ENCODE measurements around the gene NRAS.

GRCh38 chr1:114746450-114747121, 30.0 kb upstream of the NRAS start:
- TF ChIP-seq CTCF (IDR thresholded peaks at IDR 0.05) (no peak), USF2 (IDR thresholded peaks at IDR 0.05; ENCODE audit: borderline replicate concordance, low read depth, low read length) (no peak), POLR2AphosphoS5 (IDR thresholded peaks at IDR 0.05; ENCODE audit: low read depth, low read length) (no peak), SMC3 (IDR thresholded peaks at IDR 0.05; ENCODE audit: low read depth, low read length) (no peak), EZH2phosphoT487 (IDR thresholded peaks at IDR 0.05; ENCODE audit: borderline replicate concordance, low read depth) (no peak), MEF2A (IDR thresholded peaks at IDR 0.05; ENCODE audit: borderline replicate concordance, low read depth) (no peak), RAD21 (IDR thresholded peaks at IDR 0.05; ENCODE audit: low read length) (no peak)

Data from SK-N-SH (cell line).